ENCODE results near the gene ZNF182.
"Not testable (repeated sequence)": the region's sequence is repeated elsewhere in the genome, so short reads cannot be mapped to it uniquely, and the experiment has no call there.

The ZNF182 gene

GRCh38 chrX:47992669-47993068, 11.1 kb downstream of the ZNF182 start:
- DNase-seq: no peak

GRCh38 chrX:47992095-47992380, 11.8 kb downstream of the ZNF182 start:
- DNase-seq: no peak

- no peak for DNase-seq
These were observed 12.3 kb downstream of the ZNF182 start for GRCh38 chrX:47991263-47992094.

GRCh38 chrX:47976254-47977151, 27.3 kb downstream of the ZNF182 start:
- no peak for DNase-seq

- DNase-seq: no peak
These were observed 30.6 kb downstream of the ZNF182 start for GRCh38 chrX:47973235-47973634.

GRCh38 chrX:47965526-47965925, 38.3 kb downstream of the ZNF182 start:
- DNase-seq: not testable (repeated sequence)

- DNase-seq: not testable (repeated sequence)
These were observed 42.0 kb downstream of the ZNF182 start for GRCh38 chrX:47961830-47962229.

GRCh38 chrX:47960406-47960805, 43.4 kb downstream of the ZNF182 start:
- no peak for DNase-seq

- no peak for DNase-seq
These were observed 44.9 kb downstream of the ZNF182 start for GRCh38 chrX:47958761-47959342.

- DNase-seq: not testable (repeated sequence)
These were observed 45.6 kb downstream of the ZNF182 start for GRCh38 chrX:47958206-47958605.

- DNase-seq: no peak
These were observed 47.8 kb downstream of the ZNF182 start for GRCh38 chrX:47956016-47956415.

GRCh38 chrX:47955295-47955694, 48.5 kb downstream of the ZNF182 start:
- not testable (repeated sequence) for DNase-seq

GRCh38 chrX:47941423-47941822, 62.4 kb downstream of the ZNF182 start:
- DNase-seq: no peak

GRCh38 chrX:47940448-47940847, 63.3 kb downstream of the ZNF182 start:
- DNase-seq: no peak

- DNase-seq: no peak
These were observed 66.9 kb downstream of the ZNF182 start for GRCh38 chrX:47936940-47937317.

GRCh38 chrX:47936224-47936939, 67.4 kb downstream of the ZNF182 start:
- no peak for DNase-seq

GRCh38 chrX:47933946-47934345, 69.8 kb downstream of the ZNF182 start:
- no peak for DNase-seq

- DNase-seq: not testable (repeated sequence)
These were observed 71.8 kb downstream of the ZNF182 start for GRCh38 chrX:47931970-47932369.

- no peak for DNase-seq
These were observed 76.6 kb downstream of the ZNF182 start for GRCh38 chrX:47927212-47927611.

Data from femur (tissue), 1 donor.